Ascending aorta (tissue), 2 donors: ENCODE measurements around the gene PGBD5. TPM values are rescaled to one million over a fixed set of nuclear protein-coding genes. Genes with fewer than 3 reads are reported as not detected.

Source experiments
- DNase-seq, 2 donors: peaks; one replicate each; pipeline ENCODE4 v3.0.0-alpha.2; 2019; ENCODE audit warnings: low spot score in 2 of 2
- H3K27ac ChIP-seq, 2 donors: fragments of 200-600 bp; sonication (generic); one replicate each; pipeline ENCODE4 v1.5.1; 2016 to 2017; ENCODE audit warnings: mild to moderate bottlenecking in 1 of 2
- H3K27me3 ChIP-seq: fragments of 200-600 bp; sonication (generic); one replicate; pipeline ENCODE4 v1.5.1; 2017
- H3K36me3 ChIP-seq, 2 donors: fragments of 200-600 bp; sonication (generic); one replicate each; pipeline ENCODE4 v1.5.1; 2016
- H3K4me1 ChIP-seq, 2 donors: fragments of 200-600 bp; sonication (generic); one replicate each; pipeline ENCODE4 v1.5.1; 2016 to 2017; ENCODE audit warnings: mild to moderate bottlenecking in 1 of 2
- H3K4me3 ChIP-seq, 2 donors: fragments of 200-600 bp; sonication (generic); one replicate each; pipeline ENCODE4 v1.5.1; 2016 to 2017; ENCODE audit warnings: mild to moderate bottlenecking in 1 of 2
- H3K9me3 ChIP-seq, 2 donors: fragments of 200-600 bp; sonication (generic); one replicate each; pipeline ENCODE4 v1.5.1; 2016
- CTCF ChIP-seq, 3 experiments: fragments of 200-600 bp in 2 of 3; fragments of 450-650 bp in 1 of 3; sonication (generic) in 2 of 3; IDR thresholded peaks; one replicate each; pipeline ENCODE4 v1.5.1; 2016 to 2019; ENCODE audit warnings: antibody characterized with exemption in 3 of 3, mild to moderate bottlenecking in 1 of 3, moderate library complexity in 1 of 3
- intact Hi-C: fragments of 100-400 bp; cut with DNase I; formaldehyde crosslinking; loops from one replicate; pipeline ENCODE4 v1.15.1; 2023
- total RNA-seq: library from RNA; depleted of rRNA; stranded (reverse); fragments of >200 nt; gene quantifications from one replicate; pipeline ENCODE4 v1.1.0, GENCODE V29; 2016

Gene PGBD5
- total RNA-seq, 1 donor from 2014 or later: not detected

DNA sequence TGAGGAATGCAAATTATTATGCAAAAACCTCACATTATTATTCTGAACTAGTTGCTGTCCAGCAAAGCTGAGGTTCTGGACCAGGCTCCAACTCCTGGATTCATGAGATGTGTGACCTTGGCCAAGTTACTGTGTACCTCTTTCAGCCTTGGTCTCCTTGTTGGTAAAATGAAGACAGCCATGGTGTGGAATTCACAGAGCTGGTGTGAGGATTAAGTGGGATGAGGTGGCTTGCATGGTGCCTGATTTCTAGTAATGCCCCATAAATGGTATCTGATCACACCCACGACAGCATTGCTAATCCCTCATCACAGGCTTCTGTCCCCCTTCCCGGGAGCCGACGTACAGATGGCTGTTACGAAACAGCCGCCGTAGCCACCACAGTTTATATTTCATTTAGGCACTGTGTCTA, 59.6 kb downstream of the PGBD5 start:
- H3K9me3 ChIP-seq: no peaks in the 10 kb centered on the region
- no peaks in the 10 kb centered on the region for H3K4me1 ChIP-seq
- no peak overlapping the region for H3K27ac ChIP-seq
- no peak for DNase-seq
- H3K4me3 ChIP-seq: no peak overlapping the region
- no peak for TF ChIP-seq CTCF (IDR thresholded peaks at IDR 0.05)
- H3K27me3 ChIP-seq: no peaks in the 10 kb centered on the region
- no peaks in the 10 kb centered on the region for H3K36me3 ChIP-seq
- intact Hi-C loops: no loop called here

DNA sequence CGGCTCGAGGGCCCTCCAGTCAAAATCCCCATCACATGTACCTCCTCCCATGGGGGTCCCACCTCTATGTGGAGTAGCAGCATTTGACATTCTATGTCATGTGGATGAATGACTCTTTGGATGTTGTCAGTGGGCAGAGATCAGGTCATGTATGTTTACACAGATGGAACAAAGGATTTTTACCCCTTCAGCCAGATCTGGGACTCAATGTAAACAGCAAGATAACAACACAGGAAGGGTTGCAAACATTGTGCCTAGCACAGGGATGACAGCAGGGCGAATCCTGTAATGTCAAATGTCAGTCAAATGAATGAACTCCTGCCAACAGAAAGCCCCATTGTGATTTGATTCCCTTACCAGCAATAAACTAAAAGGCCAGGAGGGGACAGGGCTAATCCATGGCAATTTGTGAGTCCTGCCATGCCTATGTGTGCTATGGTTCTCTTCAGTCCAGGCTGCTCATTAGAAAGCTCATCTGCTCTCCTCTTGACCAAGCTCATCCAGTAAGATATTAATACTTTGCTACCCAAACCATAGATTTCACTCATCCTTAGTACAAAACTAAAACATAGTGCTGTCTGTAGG, 60.3 kb downstream of the PGBD5 start:
- Histone ChIP-seq H3K27ac (no peak overlapping the region), H3K4me1 (no peaks in the 10 kb centered on the region), H3K9me3 (no peaks in the 10 kb centered on the region), H3K4me3 (no peak overlapping the region), H3K36me3 (no peaks in the 10 kb centered on the region), H3K27me3 (no peaks in the 10 kb centered on the region)
- DNase-seq: no peak
- intact Hi-C loops: no loop called here
- TF ChIP-seq CTCF (IDR thresholded peaks at IDR 0.05): no peak

DNA sequence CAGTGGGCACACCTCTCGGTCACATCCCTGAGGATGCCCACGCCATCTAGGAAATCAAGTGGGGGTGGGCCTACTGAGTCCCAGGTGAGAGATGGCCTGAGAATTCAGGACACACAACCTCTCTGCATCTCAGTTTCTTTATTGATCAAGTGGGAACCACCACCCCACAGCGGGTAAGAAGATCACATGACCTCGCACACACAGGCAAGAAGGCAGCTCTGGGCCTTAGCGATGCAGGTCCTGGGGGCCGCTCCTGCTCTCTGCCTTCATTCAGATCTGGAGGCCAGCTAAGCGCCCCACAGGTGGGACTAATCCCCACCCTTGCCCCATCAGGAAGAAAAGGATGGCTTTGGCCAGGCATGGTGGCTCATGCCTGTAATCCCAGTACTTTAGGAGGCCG, 63.2 kb downstream of the PGBD5 start:
- no peak for DNase-seq
- Histone ChIP-seq H3K4me1 (no peaks in the 10 kb centered on the region), H3K9me3 (no peaks in the 10 kb centered on the region), H3K27ac (no peak overlapping the region), H3K4me3 (no peak overlapping the region), H3K36me3 (no peaks in the 10 kb centered on the region), H3K27me3 (no peaks in the 10 kb centered on the region)
- intact Hi-C loops: no loop called here
- no peak for TF ChIP-seq CTCF (IDR thresholded peaks at IDR 0.05)

DNA sequence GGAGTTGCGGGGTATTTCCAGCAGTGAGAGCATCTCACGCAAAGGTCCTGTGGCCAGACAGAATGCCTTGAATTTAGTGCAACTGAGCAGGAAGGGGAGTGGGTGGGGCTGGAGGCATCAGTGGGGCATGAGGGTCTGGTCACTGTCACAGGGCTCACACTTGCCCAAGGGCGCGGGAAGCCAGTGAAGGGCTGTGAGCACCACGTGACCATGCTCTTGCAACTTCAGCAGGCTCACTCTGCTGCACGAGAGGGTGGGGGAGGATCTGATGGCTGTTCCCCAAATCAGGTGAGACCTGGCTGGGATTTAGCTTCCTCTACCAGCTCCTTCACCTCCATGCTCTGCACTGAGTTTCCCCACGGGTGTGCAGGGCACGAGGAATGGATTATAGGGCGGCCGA, 64.2 kb downstream of the PGBD5 start:
- Histone ChIP-seq H3K27ac (no peak overlapping the region), H3K9me3 (no peaks in the 10 kb centered on the region), H3K4me3 (no peak overlapping the region), H3K27me3 (no peaks in the 10 kb centered on the region), H3K4me1 (no peaks in the 10 kb centered on the region), H3K36me3 (no peaks in the 10 kb centered on the region)
- no peak for TF ChIP-seq CTCF (IDR thresholded peaks at IDR 0.05)
- intact Hi-C loops: no loop called here
- DNase-seq: no peak

- TF ChIP-seq CTCF (IDR thresholded peaks at IDR 0.05): no peak
- no peak overlapping the region for H3K4me3 ChIP-seq
- intact Hi-C loops: no loop called here
- H3K9me3 ChIP-seq: no peaks in the 10 kb centered on the region
- DNase-seq: no peak
- H3K27me3 ChIP-seq: no peaks in the 10 kb centered on the region
- no peaks in the 10 kb centered on the region for H3K4me1 ChIP-seq
- no peaks in the 10 kb centered on the region for H3K36me3 ChIP-seq
- no peak overlapping the region for H3K27ac ChIP-seq
Measured at GRCh38 chr1:230359992-230360668, 66.0 kb downstream of the PGBD5 start.
